NCI-H2107 (cell line): ENCODE data around the gene COL27A1.
"Not testable (repeated sequence)": the region's sequence is repeated elsewhere in the genome, so short reads cannot be mapped to it uniquely, and the experiment has no call there.

Experiments
- DNase-seq: peaks from one replicate; lab custom pipeline; 2025; lab: John Stamatoyannopoulos, UW

Gene COL27A1

DNA sequence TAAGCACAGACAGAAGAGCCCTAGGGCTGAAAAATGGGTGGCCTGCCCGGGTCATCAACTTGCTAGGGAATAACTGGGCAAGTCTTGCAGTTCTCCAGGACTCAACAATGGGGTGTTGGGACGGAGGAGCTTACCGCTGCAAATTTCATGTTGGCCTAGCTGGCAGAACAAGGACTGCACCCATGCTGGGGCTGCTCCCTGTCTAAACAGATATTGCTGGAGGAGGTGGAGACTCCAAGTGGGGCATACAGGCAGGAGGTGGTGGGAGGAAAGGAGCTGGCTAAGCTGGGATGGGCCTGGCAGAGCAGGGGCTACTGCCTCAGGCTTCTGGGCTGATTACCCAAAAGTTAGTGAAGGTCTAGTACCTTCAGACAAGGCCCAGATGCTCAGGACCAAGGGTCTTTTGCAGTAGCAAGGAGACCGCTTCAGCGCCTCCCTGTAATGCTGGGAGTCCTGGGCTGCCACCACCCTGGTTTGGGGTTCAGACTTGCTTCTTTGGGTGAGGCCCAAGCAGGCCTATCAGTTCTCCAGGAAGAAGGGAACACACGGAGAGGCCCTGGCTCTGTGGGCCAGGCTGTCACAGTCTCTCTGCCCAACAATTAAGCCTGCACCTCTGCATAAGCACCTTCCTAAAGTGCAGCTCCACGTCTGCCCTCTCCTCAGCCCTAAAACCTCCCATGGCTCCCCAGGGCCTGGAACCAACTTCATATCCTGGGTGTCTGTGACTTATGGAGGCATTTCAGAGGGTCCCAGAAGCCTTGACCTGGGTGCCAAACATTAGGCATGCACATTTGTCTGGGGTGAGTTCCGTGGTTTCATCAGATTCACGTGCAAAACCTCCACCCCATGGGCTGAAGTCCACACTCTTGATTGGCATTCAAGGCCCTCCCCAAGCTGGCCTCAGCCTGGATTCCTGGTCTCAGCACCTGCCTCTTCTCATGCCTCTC lies 32.0 kb upstream of the COL27A1 start:
- DNase-seq: no peak

DNA sequence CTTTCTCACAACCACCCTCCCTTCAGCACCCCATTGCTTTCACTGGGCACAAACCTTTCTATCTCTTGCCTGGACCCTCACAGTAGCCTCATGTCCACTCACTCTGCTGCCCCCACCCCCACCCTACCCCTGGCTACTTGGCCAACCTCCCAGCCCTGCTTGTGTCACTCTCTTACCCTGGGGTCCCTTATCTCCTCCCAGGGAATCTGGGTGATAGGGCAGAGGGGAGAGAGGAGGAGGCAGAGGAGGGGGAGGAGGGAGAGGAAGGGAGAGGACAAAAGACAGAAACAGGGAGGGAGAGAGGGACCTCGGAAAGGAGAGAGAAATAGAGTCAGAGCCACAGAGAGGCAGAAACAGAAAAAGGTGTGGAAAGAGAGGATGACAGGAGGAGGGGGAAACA lies 31.2 kb upstream of the COL27A1 start:
- no peak for DNase-seq

DNA sequence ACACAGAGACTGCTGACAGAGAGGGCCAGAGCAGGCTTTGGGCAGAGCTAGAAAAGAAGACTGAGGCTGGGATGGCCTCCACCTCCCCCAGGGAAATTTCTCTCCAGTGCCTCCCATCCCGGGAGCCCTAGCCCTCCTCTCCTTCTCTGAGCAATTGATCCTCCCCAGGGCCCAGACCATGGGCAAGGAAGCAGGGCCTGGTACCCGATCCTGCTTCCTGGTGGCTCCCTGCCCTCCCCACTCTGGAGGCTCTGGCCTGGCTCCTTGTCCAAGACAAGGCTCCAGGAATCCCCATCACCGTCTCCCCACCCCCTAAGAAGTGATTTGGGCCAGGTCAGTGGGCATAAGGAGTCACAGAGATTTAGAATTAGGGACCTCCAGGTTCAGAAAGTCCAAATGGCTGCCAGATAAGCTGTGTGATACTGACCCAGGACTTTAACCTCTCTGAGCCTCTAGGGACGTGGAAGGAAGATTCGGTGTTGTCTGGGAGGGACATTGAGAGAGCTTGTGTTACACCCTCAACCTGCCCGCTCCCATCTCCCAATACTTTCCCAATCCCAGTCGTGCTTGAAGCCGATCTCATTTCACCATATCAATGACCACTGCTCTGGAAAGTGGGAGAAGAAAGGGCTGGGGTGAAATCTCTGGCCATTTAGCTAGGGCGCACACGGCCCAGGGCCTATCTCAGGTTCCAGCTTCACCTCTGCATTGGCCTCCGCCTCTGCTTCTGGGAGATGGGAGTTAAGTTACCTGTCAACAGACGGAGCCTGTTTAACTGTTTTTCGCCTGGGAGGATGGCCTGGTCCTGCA lies 30.5 kb upstream of the COL27A1 start:
- DNase-seq: no peak

DNA sequence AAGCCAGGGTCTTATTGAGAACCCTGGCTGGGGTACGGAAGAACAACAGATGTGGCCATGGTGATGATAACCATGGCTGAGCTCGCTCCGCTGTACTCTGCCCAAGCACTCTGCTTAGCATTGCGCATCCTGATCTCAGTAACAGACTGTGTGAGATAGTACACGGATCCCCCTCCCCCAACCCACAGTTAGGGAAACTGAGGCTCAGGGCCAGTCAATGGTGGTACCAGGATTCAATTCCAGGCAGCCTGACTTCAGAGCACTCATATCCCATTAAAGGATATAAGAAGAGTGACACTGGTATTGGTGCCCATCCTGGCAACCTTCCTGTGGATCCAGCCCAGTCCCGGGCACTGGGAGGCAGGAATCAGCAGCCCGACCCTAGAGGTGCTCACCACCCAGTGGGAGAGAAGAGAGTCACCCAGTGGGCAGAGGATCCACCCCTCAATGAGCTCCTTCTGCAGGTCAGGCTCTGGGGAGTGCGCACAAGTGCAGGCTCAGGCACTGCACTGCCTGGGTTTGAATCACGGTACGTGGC lies 29.8 kb upstream of the COL27A1 start:
- no peak for DNase-seq

DNA sequence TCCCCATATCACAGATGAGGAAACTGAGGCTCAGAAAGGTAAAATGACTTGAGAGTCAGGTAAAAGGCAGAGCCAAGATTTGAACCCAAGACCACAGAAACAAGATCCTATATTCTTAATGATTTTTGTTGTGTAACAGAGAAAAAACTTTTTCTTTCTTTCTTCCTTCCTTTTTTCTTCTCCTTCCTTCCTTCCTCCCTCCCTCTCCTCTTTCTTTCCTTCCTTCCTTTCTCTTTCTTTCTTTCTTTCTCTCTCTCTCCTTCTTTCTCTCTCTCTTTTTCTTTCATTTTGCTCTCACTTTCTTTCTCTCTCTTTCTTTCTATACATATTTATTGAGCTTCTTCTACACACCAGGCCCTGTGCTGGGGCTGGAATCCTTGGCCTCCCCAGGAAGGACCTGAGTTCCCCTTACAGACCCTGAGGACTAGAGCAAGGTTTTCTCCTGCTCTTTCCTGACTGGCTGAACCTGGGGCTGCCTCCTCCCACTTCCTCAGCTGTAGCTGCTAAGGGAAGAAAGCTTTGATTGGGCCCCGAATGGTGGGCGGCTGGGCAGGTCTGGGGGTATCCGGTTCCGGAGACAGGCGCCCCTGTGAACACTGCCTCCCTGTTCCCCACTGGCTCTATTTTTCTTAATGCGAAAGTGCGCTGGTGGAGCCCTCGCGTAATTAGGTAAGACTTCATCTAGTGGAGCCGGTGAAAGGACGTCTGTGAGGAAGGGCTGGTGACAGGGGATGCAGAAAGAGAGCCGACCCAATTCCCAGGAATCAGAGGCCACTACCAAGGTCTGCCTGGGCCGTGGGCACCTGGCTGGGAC lies 28.9 kb upstream of the COL27A1 start:
- no peak for DNase-seq

DNA sequence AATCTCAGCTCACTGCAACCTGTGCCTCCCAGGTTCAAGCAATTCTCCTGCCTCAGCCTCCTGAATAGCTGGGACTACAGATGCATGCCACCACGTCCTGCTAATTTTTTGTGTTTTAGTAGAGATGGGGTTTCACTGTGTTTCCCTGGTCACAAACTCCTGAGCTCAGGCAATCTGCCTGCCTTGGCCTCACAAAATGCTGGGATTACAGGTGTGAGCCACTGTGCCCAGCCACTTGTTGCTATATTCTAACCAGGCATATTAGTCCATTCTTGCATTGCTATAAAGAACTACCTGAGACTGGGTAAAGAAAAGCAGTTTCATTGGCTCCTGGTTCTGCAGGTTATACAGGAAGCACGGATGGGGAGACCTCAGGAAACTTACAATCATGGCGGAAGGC lies 26.6 kb upstream of the COL27A1 start:
- DNase-seq: not testable (repeated sequence)

DNA sequence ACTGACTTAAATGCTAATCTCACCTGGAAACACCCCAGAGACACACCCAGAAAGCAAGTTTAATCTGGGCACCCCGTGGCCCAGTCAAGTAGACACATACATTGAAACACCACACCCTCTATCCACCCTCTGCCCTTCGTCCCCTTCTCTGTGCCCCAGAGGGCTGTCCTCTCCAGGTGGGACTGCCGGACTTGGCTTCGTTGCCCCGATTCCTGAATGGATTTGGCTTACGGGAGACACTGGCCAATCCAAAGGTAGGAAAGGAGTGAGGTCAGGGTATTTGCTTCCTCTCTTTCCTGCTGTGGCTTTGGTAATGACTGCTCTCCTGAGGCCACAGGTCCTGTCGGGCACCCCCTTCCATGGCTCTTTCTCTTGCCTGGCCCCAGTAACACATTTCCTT lies 25.2 kb upstream of the COL27A1 start:
- DNase-seq: no peak

DNA sequence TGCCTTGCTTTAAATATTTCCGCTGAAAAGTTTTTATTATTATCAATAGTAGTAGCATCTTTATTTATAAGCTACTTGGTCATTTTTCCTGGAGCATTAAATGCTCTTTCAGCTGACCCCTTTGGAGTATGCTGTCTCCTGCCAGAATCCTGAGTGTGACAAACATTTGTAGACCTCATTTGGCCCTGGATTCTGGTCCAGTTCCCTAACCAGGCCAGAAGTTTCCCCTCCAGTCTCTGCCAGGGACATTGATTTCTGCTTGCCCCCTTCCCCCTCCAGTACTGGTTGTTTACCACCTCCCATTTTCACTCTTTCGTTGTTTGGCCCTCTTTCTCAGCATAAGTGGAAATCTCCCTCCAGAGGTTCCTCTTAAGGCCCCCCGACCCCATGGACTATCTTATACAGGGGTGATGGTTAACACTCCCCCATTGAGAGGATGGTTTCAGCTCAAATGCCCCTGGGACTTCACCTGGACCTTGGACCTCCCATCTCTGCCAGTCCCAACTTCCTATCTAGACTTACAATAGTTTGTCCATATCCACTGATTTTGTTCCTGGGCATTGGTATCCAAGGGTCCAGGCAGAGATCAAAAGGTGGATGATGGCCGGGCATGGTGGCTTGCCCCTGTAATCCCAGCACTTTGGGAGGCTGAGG lies 24.6 kb upstream of the COL27A1 start:
- no peak for DNase-seq

DNA sequence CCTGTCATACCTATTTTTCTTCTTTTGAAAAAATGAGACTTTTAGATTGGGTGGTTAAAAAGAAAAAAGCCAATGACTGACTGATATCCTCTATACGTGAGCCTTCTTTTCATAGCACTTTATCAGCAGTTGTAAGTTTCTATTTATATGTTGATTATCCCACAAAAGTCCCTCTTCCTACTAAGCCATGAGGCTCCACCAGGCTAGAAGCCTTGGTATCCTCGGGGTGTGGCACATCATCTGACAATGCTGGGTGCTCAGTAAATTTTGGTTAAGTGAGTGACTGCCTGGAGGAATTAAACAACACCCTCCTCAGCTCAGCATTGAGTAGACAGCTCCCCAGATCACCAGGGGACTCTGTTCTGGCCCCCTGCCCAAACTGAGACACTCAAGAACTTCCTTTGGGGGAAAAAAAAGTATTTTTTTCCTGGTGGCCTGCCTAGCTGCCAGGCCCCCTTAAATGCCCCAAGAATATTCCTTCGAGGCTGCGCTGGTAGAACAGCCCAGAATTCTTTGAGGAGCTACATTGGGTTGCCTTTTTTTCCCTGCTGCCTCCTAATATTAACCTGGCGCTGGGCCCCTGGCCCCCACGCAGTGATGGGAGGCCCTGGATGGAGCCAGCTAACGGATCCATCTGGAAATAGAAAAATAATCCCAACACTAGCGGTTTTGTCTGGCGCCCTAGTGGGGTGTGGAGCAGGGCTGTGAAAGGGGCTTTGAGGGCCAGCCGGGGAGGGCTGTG lies 23.4 kb upstream of the COL27A1 start:
- no peak for DNase-seq

DNA sequence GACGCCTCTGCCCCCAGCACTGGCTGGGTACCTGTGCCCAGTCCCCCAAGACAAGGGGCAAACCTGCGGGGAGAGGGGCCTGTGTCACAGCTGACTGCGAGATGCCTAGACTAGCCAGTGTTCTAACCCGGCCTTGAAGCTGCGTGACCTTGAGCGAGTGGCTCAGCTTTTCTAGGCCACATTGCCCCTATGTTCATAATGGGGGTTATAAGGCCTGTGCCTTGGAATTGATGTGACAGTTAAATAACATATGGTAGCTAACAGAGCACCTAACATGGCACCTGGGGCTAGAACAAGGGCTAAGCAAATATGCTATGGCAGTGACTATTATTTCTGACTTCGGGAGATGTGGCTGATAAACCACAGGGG lies 22.8 kb upstream of the COL27A1 start:
- no peak for DNase-seq

DNA sequence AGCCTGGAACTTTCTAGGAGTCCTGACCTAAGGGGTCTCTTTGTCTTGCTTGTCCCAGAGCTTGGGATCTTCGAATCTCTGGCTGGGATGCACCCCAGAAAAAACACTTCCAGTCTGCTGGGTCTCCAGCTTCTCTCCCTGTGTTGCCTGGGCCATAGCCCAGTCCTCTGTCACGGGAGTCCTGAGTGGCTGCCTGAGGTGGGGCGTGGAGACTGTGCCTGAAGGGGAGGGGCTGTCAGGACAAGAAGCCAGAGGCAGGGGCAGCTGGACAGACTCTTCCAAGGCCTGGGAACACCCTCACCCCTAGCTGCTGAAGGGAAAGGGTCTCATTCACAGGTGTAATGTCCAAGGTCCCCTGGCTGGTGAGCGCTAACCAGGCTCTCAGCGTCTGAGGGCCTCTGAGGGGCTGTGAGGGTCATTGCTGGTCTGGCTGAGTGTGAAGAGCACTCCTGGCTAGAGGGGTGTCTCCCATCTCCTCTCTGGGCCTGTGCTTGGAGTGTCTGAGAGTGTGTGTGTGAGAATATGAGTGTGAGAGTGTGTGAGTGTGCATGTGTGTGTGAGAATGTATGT lies 20.4 kb upstream of the COL27A1 start:
- no peak for DNase-seq

DNA sequence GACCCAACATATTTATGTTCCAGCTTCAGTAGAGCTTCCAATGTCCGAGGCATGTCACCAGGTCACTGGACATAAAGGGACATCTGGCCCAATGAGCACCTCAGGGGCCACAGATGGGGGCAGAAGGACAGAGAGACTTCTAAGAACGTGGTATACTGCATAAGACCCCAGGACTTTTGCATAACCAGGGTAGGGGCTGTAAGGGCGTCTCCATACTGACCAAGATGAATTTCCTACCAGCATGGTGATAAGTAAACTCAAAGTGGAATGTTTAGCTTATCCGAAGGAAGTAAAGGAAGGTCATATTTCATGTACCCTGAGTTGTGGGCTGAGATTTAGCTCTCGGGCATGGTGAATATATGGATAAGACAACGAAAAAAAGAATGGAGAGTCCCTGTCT lies 17.5 kb upstream of the COL27A1 start:
- DNase-seq: no peak

DNA sequence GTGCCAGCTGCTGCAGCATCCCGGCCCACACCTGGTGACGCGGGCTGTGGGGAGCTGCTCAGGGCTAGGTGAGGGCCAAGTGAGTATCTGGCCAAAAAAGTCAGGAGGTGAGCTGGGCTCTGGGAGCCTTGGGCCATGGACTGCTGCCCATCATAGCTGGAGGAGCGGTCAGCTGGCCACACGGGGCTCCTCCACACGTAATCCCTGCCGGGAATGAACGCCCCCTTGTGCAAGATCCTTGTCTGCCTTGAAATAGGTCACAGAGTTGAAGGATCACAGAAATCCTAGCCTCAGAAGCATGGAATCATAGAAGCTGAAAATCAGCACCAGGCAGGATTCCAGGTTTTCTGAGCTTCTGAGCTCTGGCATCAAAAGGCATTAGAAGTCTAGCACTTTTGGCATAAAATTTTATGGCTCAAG lies 16.8 kb upstream of the COL27A1 start:
- DNase-seq: no peak

DNA sequence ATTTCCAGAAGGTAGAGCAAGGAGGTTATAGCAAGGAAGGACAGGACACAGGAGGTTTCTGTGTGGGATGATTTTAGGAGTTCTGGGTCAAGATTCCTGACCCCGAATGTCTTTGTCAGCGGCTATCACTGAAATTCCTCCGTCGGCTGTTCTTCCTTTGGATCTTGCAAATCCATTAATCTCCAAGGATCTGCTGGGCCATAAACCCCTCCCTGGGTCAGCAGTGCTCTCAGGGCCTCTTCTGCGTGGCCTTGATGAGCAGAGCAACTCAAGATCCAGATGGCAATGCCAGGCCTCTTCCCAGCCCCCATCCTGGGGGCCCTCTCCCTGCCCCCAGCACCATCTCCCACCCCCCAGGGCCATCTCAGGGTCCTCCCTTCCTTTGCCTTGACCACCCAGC lies 16.3 kb upstream of the COL27A1 start:
- DNase-seq: no peak

DNA sequence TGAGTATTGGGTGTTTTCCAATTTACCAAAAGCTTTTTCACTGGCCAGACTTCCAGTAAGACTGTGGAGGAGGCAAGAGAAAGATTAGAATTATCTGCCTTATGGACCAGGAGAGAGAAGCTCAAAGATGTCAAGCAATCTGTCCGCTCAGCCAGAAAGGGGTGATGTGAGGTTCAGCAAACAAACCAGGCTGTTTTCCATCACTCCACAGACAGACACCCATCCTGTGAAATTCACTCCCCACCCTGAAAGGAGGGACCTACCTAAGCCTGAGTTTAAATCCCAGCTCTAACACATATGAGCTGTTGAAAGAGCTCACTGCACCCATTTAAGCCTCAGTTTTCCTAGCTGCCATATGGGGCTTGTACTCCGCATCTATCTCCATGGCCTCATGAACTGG lies 14.9 kb upstream of the COL27A1 start:
- no peak for DNase-seq

DNA sequence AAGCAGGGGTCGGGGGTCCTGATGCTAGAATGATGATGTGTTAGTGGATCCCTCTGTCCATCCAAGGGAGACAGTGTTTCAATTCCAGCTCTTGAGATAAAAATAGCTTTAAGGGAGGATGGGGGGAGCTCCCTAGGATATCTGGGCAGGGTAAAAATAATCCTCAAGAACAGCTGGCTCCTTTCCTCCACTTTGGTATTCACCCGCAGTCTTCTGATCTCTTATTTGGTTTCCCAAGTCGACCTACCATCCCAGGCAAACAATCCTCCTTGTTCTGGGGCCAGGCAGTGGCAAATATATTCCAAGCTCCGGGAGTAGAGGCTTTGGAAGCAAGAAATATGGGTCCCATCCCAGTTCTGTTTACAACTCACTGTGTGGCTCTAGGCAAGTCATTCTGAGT lies 14.5 kb upstream of the COL27A1 start:
- no peak for DNase-seq

DNA sequence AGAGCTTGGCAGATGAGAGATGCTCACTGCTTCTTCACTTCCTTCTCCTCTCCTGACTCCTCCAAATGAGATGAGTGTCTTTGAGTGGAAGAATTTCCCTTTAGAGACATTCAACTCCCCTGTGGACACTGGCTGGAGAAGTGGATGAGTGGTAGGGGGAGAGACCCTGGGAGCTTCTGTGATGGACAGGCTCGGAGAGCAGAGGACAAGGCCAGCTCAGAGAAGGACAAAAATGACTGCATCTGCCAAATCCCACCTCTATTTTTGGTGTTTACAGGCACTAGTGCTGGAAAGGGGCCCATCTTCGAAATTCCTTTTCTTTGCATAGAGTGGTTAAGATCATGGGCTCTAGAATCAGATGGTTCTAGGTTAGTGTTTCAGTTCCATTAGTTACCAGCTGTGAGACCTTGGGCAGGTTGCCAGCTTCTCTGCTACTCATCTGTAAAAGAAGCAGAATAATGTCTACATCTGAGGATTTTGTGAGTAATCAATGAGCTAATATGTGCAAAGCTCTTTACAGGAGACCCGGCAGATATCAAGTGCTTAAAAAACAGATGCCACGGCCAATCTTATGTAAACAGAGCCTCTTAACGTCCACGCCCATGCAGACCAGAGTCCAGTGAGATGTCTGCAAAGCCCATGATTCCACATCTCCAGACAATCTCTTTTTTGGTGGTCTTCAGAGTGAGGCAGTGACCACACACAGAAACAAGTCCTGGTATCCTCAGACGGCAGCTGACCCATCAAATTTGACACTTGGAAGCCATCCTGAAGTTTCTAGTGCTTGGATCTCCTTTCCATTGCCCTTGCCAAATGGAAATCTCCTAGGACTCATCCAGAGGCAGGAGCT lies 13.6 kb upstream of the COL27A1 start:
- no peak for DNase-seq

DNA sequence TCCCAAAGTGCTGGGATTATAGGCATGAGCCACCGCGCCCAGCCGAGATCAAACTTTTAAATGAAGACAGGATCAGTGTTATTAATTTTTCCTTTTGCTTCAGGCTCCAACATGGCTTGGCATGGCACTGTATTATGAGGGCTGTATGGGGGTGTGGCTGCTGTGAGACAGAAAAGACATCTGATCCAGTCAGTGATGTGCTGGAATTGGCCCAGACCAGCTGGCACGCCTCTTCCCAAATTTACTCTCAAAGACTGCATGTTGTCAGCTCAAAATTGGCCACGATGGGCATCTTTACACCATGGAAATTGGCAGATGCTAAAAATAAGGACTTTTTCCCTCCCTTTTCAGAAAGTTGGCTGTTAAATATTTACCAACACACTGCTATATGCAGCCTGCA lies 12.1 kb upstream of the COL27A1 start:
- no peak for DNase-seq

DNA sequence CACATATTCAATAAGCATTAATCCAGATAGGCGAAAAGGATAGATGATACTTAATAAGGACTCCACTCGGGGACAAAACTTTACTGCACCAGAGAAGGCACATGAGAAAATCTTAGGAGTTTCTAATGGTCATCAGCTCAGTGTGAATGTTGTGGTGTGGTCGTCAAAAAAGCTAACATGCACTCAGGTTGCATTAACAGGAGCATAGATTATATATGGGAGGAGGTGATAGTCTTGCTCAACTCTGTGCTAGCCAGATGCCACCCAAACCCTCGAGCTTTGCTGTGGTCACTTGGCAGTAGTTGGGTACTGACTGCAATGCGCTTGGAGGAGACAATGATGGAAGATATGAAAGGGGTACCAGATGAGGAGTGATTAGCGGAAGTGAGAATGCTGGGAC lies 8.6 kb upstream of the COL27A1 start:
- DNase-seq: no peak

DNA sequence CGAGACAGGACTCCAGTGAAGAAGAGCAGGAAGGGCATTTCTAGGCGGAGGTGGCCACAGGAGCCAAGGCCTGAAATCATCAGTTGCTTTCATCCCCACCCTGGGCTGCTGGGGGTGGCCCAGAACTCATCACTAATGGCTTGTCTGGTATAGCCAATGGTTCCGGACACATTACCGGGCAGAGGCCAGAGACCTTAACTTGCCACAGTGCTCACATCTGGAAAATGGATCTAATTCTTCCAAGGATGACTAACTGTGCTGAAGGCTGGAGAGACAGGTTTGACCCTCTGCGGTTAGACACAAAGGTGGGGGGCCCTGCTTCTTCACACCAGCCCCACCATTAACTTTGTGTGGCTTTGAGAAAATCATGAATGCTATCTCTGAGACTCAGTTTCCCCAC lies 6.2 kb upstream of the COL27A1 start:
- no peak for DNase-seq
